ENCODE results near the gene JAKMIP1. TPM values are rescaled to one million over a fixed set of nuclear protein-coding genes. Genes with fewer than 3 reads are reported as not detected.
"Not testable (repeated sequence)": the region's sequence is repeated elsewhere in the genome, so short reads cannot be mapped to it uniquely, and the experiment has no call there.

The JAKMIP1 gene
- total RNA-seq, 4 donors from 2014 or later, result 1.2 to 6.6 TPM; not detected in 2

- Histone ChIP-seq H3K4me1 (peaks cover 0 to 11% (median 0%) of the 10 kb centered on the region in 4 donors), H3K9me3 (peaks cover 0 to 14% (median 4%) of the 10 kb centered on the region in 4 donors), H3K27ac (no peak overlapping the region), H3K36me3 (no peaks in the 10 kb centered on the region), H3K4me3 (peak overlapping the region in 3 of 4 donors; percentile 12 to 35 (median 34)), H3K27me3 (peaks cover 0 to 19% of the 10 kb centered on the region in 2 donors)
- DNase-seq, result peak in 1 of 3 donors; percentile 25
- TF ChIP-seq CTCF (IDR thresholded peaks at IDR 0.05) (no peak), POLR2A (IDR thresholded peaks at IDR 0.05) (no peak)
Measured at GRCh38 chr4:6221301-6221850, 21.0 kb upstream of the JAKMIP1 start.

DNA sequence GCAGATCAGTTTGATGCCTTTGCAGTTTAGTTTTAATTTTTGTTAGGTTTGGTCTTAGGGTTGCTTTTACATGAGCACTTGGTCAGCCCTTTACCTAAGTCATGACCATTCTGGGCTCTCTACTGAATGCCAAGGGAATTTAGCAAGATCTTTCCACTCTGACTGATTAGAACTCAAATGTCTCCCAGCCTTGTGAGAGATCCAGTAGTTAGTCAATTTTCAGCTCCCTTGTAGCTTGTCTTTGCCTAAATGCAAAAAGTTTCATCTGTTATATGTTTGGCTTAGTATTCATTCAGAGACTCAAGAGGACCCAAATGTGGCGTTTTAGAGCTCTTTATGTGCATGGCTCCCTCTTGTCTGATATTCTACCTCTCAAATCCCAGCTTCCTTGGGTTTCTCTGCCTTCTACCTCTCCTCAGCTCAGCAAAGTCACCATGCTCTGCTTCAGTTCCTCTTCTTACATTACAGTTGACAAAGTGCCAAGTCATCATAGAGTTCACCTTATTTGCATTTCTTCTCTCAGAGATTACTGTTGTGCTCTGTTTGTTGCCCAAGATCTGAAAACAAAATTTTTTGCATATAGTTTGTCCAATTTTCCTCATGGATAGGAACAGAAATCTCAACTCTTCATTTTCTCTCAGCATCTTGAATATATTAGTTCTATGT, 17.5 kb upstream of the JAKMIP1 start:
- Histone ChIP-seq H3K9me3 (peaks cover 0 to 13% (median 4%) of the 10 kb centered on the region in 4 donors), H3K4me3 (no peak overlapping the region), H3K36me3 (no peaks in the 10 kb centered on the region), H3K27me3 (peaks cover 0 to 19% of the 10 kb centered on the region in 2 donors), H3K4me1 (peaks cover 0 to 11% (median 0%) of the 10 kb centered on the region in 4 donors), H3K27ac (no peak overlapping the region)
- no peak for TF ChIP-seq CTCF (IDR thresholded peaks at IDR 0.05)
- no peak for TF ChIP-seq POLR2A (IDR thresholded peaks at IDR 0.05)
- no peak for DNase-seq

DNA sequence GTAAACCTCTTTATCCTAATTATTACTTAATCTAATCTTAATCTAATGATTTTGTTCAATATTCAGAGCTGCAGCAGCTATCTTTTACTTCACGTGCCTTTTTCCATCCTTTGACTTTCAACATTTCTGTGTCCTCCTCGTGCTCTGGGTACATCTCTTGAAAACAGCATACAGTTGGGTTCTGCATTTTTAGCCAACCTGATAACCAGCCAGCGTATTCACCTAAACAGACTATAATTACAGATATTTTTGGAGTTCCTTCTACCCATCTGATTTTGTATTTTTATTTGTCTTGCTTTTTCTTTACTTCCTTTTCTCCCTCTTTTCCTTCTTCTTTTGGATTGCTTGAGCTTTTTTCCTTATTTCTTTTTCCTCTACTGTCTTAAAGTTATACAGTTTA, 16.2 kb upstream of the JAKMIP1 start:
- H3K27me3 ChIP-seq, result peaks cover 0 to 9% of the 10 kb centered on the region in 2 donors
- H3K4me3 ChIP-seq, result no peak overlapping the region
- TF ChIP-seq CTCF (IDR thresholded peaks at IDR 0.05) (no peak), POLR2A (IDR thresholded peaks at IDR 0.05) (no peak)
- H3K36me3 ChIP-seq, result no peaks in the 10 kb centered on the region
- peaks cover 0 to 3% (median 0%) of the 10 kb centered on the region in 4 donors for H3K4me1 ChIP-seq
- no peak for DNase-seq
- H3K9me3 ChIP-seq, result peaks cover 0 to under 1% (median 0%) of the 10 kb centered on the region in 4 donors
- H3K27ac ChIP-seq, result no peak overlapping the region

DNA sequence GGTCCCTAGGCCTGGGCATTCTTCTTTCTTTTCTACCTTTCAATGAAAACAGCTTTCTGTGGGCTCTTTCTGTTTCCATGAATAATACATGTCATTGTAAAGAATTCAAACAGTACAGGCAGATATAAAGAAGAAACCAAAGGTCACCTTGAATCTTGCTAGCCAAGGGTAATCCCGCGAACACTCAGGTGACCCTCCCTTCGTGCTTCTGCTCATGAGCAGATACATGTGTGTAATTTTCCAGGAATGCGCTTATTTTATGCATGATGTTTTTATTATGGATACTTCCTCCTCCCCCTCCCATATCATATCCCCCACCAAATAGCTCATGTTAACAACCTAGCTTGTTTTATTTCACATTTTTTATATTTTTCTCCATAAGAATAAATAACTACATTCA, 9.6 kb upstream of the JAKMIP1 start:
- no peak overlapping the region for H3K4me3 ChIP-seq
- no peaks in the 10 kb centered on the region for H3K36me3 ChIP-seq
- TF ChIP-seq CTCF (IDR thresholded peaks at IDR 0.05), result no peak
- no peak for DNase-seq
- H3K4me1 ChIP-seq, result no peaks in the 10 kb centered on the region
- no peaks in the 10 kb centered on the region for H3K9me3 ChIP-seq
- no peak overlapping the region for H3K27ac ChIP-seq
- no peaks in the 10 kb centered on the region for H3K27me3 ChIP-seq

- not testable (repeated sequence) for H3K4me3 ChIP-seq, H3K36me3 ChIP-seq, H3K27me3 ChIP-seq, H3K4me1 ChIP-seq, H3K27ac ChIP-seq, H3K9me3 ChIP-seq
- DNase-seq, result peak in 1 of 3 donors; percentile 26
Measured at GRCh38 chr4:6209291-6209690, 8.9 kb upstream of the JAKMIP1 start.

GRCh38 chr4:6208416-6208815, 8.1 kb upstream of the JAKMIP1 start:
- H3K9me3 ChIP-seq, result no peaks in the 10 kb centered on the region
- TF ChIP-seq POLR2A (IDR thresholded peaks at IDR 0.05), result no peak
- TF ChIP-seq CTCF (IDR thresholded peaks at IDR 0.05), result no peak
- no peaks in the 10 kb centered on the region for H3K36me3 ChIP-seq
- DNase-seq, result peak in 1 of 3 donors; percentile 14
- no peak overlapping the region for H3K4me3 ChIP-seq
- no peaks in the 10 kb centered on the region for H3K4me1 ChIP-seq
- no peak overlapping the region for H3K27ac ChIP-seq
- H3K27me3 ChIP-seq, result no peaks in the 10 kb centered on the region
